Ovary (tissue), 9 donors: ENCODE measurements around the gene TMEM232. TPM values are rescaled to one million over a fixed set of nuclear protein-coding genes. Genes with fewer than 3 reads are reported as not detected.

Experiments used
- DNase-seq, 5 donors: peaks; one replicate each; pipeline ENCODE4 v3.0.0-alpha.2; 2019 to 2020
- H3K27ac ChIP-seq, 2 donors: fragments of 200-600 bp; one replicate each; pipeline versions ENCODE4 v1.5.1 to v1.8.0; 2019 to 2022
- H3K27me3 ChIP-seq: fragments of 200-600 bp; one replicate; pipeline ENCODE4 v1.8.0; 2022
- H3K36me3 ChIP-seq: fragments of 200-600 bp; sonication (generic); one replicate; pipeline ENCODE4 v1.5.1; 2019
- H3K4me1 ChIP-seq: one replicate; pipeline ENCODE4 v1.8.1; 2013; ENCODE audit warnings: mild to moderate bottlenecking, moderate library complexity; ENCODE audit not compliant: insufficient read depth
- H3K4me3 ChIP-seq: fragments of 200-600 bp; sonication (generic); one replicate; pipeline ENCODE4 v1.5.1; 2017
- H3K9me3 ChIP-seq, 2 donors: fragments of 200-600 bp in 1 of 2; sonication (generic) in 1 of 2; one replicate each; pipeline versions ENCODE4 v1.5.1 to v1.8.1; 2013 to 2019; ENCODE audit warnings: mild to moderate bottlenecking in 1 of 2, moderate library complexity in 1 of 2
- EP300 ChIP-seq: sonication (generic); formaldehyde crosslinking; IDR thresholded peaks from one replicate; pipeline ENCODE4 v1.6.1; 2017; ENCODE audit warnings: antibody characterized with exemption
- POLR2A ChIP-seq: fragments of 450-650 bp; IDR thresholded peaks from one replicate; pipeline ENCODE4 v1.6.1; 2017; ENCODE audit warnings: antibody characterized with exemption, mild to moderate bottlenecking, moderate library complexity
- WGBS, 3 donors: extraction: QIAGEN DNeasy Blood & Tissue Kit in 1 of 3; methylation state at CpG; one replicate each; pipeline versions ENCODE4 v1.1.5 to v1.1.7; 2013 to 2017; 5-methylcytosine and 5-hydroxymethylcytosine counted together
- intact Hi-C, 4 donors: fragments of 100-400 bp; cut with DNase I; formaldehyde crosslinking; loops; one replicate each; pipeline versions ENCODE4 v1.11.0 to v1.15.1; 2022 to 2023
- polyA plus RNA-seq, 2 donors: library from polyadenylated mRNA; stranded (reverse); fragments of 200-250 nt in 1 of 2; fragments of 350-450 nt in 1 of 2; fragmentation: Illumina TruSeq in 1 of 2; extraction: RNeasy Lipid Tissue Mini Kit (QIAGEN cat#74804) in 1 of 2; gene quantifications; one replicate each; pipeline ENCODE4 v1.2.3, GENCODE V29; 2013 to 2014
- total RNA-seq, 7 donors: library from RNA; depleted of rRNA in 2 of 7; stranded (reverse); fragments of >200 nt in 2 of 7; fragmentation: NEBNext Ultra II Directional in 3 of 7; extraction: Animal tissue kit (Norgen Biotek cat#: 25700) in 3 of 7; gene quantifications; one replicate each; pipeline versions ENCODE4 v1.1.0 to v1.2.4, GENCODE V29; 2016 to 2023
- TF ChIP-seq, protein P1 (sequence below), 3 donors: fragments of 450-650 bp in 2 of 3; fragments of 200-600 bp in 1 of 3; IDR thresholded peaks; one replicate each; pipeline versions ENCODE4 v1.5.1 to v1.8.0; 2016 to 2022; ENCODE audit warnings: antibody characterized with exemption in 3 of 3, mild to moderate bottlenecking in 1 of 3
- donor health status: DM: no; HTN: no; CAD: no; lungs with moderate emphysema.
- donor health status: DM: no; HTN: no; CAD: no.
- donor health status: Bipolar disorder and iron deficiency.
- donor health status: DM: yes; HTN: yes; CAD: no.
- donor health status: DM: no; HTN: no; CAD: no.
- donor health status: DM: yes; HTN: yes; CAD: no.

Gene TMEM232
- total and polyA plus RNA-seq, 9 donors: 0.70 to 23.6 (median 2.8) TPM

DNA sequence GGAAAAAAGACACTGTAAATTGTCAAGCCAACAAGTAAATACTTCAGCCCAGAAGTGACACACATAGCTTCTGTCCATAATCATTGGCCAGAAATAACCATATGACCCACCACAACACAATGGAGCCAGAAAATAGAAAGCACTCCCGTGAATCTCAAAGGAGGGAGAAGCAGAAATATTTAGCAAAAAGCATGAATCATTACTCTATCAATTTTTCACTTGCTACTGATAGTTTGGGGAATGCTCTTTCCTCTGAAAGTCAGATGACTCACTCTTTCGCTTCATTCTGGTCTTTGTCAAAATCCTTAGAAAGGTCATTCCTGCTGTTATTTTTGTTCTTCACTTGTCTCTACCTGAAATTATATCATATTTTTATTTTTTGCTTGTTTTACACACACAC is 312.6 kb downstream of the TMEM232 start:
- no peak overlapping the region for H3K4me3 ChIP-seq
- H3K4me1 ChIP-seq: no peaks in the 10 kb centered on the region
- no peaks in the 10 kb centered on the region for H3K27me3 ChIP-seq
- intact Hi-C loops: no loop called here
- no peaks in the 10 kb centered on the region for H3K36me3 ChIP-seq
- no peak overlapping the region for H3K27ac ChIP-seq
- no peaks in the 10 kb centered on the region for H3K9me3 ChIP-seq
- WGBS, 3 donors: 32 to 50% (median 38%) methylated on average over 2 of the region's 2 CpGs
- TF ChIP-seq, protein P1, sequence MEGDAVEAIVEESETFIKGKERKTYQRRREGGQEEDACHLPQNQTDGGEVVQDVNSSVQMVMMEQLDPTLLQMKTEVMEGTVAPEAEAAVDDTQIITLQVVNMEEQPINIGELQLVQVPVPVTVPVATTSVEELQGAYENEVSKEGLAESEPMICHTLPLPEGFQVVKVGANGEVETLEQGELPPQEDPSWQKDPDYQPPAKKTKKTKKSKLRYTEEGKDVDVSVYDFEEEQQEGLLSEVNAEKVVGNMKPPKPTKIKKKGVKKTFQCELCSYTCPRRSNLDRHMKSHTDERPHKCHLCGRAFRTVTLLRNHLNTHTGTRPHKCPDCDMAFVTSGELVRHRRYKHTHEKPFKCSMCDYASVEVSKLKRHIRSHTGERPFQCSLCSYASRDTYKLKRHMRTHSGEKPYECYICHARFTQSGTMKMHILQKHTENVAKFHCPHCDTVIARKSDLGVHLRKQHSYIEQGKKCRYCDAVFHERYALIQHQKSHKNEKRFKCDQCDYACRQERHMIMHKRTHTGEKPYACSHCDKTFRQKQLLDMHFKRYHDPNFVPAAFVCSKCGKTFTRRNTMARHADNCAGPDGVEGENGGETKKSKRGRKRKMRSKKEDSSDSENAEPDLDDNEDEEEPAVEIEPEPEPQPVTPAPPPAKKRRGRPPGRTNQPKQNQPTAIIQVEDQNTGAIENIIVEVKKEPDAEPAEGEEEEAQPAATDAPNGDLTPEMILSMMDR (IDR thresholded peaks at IDR 0.05): no peak
- TF ChIP-seq EP300 (no peak), POLR2A (no peak)
- no peak for DNase-seq

DNA sequence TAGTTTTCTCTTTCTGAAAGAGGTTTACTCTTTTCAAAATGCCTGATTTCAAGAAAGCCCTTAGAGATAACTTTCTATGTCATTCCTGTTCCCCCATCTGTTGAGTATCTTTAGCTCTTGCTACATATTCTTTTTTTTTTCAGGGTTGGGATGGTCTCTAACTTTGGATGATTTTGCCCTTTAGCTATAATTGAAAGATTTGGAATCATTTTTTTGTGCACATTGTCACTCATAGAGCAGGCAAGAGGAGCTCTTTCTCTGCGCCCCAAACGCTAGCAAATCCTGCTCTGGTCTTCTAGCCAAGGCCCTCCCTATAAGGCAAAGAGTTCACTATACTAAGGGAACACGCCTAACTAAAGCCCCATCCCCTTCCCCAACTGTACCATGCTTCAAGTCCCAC is 316.9 kb downstream of the TMEM232 start:
- no peak for DNase-seq
- Histone ChIP-seq H3K27ac (no peak overlapping the region), H3K9me3 (no peaks in the 10 kb centered on the region), H3K4me1 (no peaks in the 10 kb centered on the region), H3K4me3 (no peak overlapping the region), H3K36me3 (no peaks in the 10 kb centered on the region), H3K27me3 (no peaks in the 10 kb centered on the region)
- TF ChIP-seq, protein P1 (IDR thresholded peaks at IDR 0.05): no peak
- no peak for TF ChIP-seq POLR2A
- TF ChIP-seq EP300: no peak
- intact Hi-C loops: loop anchor here in 1 of 4 donors (5.0 kb wide), 1 partner anchor 768 kb away; no protein-coding TSS in a partner anchor
- WGBS, 3 donors: 83 to 92% (median 85%) methylated on average over 3 of the region's 3 CpGs

DNA sequence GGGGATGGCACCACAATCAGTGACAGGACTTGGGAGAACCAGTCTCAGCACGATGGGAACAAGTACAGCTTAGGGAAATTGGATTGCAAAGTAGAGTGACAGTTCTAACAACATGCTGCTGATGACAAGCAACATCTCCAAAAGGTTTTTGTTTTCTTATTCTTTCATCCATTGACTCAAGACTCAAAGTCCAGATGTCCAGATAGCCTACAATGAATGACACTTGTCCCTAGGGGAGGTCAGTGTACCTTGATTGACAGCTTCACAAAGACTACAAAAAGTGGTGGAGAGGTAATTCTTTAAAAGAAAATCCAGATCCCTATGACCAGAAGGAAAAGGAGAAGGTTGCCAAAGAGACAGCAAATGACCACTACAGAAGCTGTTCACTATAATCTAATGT is 323.9 kb downstream of the TMEM232 start:
- 71 to 73% (median 72%) methylated on average over 1 of the region's 1 CpG for WGBS, 3 donors
- no peak for DNase-seq
- H3K4me3 ChIP-seq: no peak overlapping the region
- intact Hi-C loops: no loop called here
- H3K27ac ChIP-seq: no peak overlapping the region
- no peak for TF ChIP-seq POLR2A
- TF ChIP-seq, protein P1 (IDR thresholded peaks at IDR 0.05): no peak
- TF ChIP-seq EP300: no peak
- no peaks in the 10 kb centered on the region for H3K4me1 ChIP-seq
- H3K9me3 ChIP-seq: no peaks in the 10 kb centered on the region
- no peaks in the 10 kb centered on the region for H3K36me3 ChIP-seq
- no peaks in the 10 kb centered on the region for H3K27me3 ChIP-seq

- WGBS, 3 donors: 71 to 77% (median 75%) methylated on average over 4 of the region's 4 CpGs
- Histone ChIP-seq H3K36me3 (no peaks in the 10 kb centered on the region), H3K9me3 (no peaks in the 10 kb centered on the region), H3K27ac (no peak overlapping the region), H3K4me3 (no peak overlapping the region), H3K4me1 (no peaks in the 10 kb centered on the region), H3K27me3 (no peaks in the 10 kb centered on the region)
- DNase-seq: no peak
- TF ChIP-seq POLR2A: no peak
- TF ChIP-seq EP300: no peak
- TF ChIP-seq, protein P1 (IDR thresholded peaks at IDR 0.05): no peak
- intact Hi-C loops: no loop called here
Observed at GRCh38 chr5:110401881-110402280, 324.6 kb downstream of the TMEM232 start.

- intact Hi-C loops: no loop called here
- TF ChIP-seq, protein P1 (IDR thresholded peaks at IDR 0.05): no peak
- TF ChIP-seq EP300 (no peak), POLR2A (no peak)
Observed at GRCh38 chr5:110398951-110399350, 327.5 kb downstream of the TMEM232 start.

More at GRCh38 chr5:110398951-110399350, 327.5 kb downstream of the TMEM232 start:
- H3K4me1 ChIP-seq: no peaks in the 10 kb centered on the region
- H3K4me3 ChIP-seq: no peak overlapping the region
- H3K27me3 ChIP-seq: no peaks in the 10 kb centered on the region
- H3K9me3 ChIP-seq: no peaks in the 10 kb centered on the region
- WGBS, 3 donors: 92% methylated on average over 2 of the region's 2 CpGs
- no peak for DNase-seq
- H3K27ac ChIP-seq: no peak overlapping the region
- H3K36me3 ChIP-seq: no peaks in the 10 kb centered on the region
